GM21447 (cell line): ENCODE data around the gene PDXP.
A peak's percentile ranks its signal among the peaks of the same experiment; 100 is the strongest.
"Not testable (repeated sequence)": the region's sequence is repeated elsewhere in the genome, so short reads cannot be mapped to it uniquely, and the experiment has no call there.

Experiments
- ATAC-seq: cut with Tn5 transposase; IDR thresholded peaks from one replicate; pipeline ENCODE4 v1.9.1; 2021; ENCODE audit not compliant: unreplicated experiment

The PDXP gene

DNA sequence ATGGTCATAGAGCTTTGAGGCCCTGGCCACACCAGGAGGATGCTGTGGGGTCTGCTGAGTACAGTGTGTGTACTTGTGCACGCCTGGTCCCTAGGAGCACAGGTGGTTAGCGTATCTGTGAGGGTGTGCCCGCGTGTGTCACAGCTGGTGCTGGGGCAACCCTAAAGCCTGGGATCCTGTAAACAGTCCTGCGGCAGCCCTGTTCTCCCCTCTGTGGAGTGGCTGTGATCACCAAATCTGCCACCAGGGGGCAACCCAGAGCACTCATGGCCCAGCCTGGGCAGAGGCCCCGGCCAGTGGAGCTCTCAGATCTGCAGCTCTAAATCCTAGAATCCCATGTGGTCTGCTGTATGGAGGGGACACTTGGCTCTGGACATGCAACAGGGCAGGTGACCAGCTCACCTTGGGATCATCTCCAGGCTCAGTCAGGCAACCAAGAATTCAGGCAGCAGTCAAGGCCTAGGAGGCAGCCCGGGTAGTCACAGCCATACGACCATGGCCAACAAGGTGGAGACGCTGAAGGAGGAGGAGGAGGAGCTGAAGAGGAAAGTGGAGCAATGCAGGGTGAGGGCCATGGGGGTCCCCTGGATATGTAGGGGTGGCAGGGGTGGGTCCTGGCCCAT, 15.2 kb upstream of the PDXP start:
- ATAC-seq = no peak

DNA sequence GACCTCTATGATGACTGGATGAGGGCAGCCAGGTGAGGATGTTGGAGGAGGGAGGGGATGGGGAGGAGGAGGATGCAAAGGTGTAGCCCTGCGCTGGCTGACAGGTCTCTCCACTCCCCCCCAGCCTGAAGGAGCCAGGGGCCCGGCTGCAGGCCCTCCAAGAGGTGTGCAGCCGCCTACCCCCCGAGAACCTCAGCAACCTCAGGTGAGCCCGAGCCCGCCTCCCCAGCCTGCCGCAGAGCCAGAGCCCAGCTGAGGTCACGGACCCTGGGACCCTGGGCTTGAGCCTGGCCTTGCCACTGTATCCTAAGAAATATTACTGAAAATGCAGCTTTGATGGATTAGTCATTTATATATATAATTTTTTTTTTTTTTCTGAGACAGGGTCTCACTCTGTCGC, 11.2 kb upstream of the PDXP start:
- no peak for ATAC-seq

- ATAC-seq = no peak
Observed at GRCh38 chr22:37647928-37648327, 10.6 kb upstream of the PDXP start.

- ATAC-seq = no peak
Observed at GRCh38 chr22:37650463-37651136, 7.9 kb upstream of the PDXP start.

DNA sequence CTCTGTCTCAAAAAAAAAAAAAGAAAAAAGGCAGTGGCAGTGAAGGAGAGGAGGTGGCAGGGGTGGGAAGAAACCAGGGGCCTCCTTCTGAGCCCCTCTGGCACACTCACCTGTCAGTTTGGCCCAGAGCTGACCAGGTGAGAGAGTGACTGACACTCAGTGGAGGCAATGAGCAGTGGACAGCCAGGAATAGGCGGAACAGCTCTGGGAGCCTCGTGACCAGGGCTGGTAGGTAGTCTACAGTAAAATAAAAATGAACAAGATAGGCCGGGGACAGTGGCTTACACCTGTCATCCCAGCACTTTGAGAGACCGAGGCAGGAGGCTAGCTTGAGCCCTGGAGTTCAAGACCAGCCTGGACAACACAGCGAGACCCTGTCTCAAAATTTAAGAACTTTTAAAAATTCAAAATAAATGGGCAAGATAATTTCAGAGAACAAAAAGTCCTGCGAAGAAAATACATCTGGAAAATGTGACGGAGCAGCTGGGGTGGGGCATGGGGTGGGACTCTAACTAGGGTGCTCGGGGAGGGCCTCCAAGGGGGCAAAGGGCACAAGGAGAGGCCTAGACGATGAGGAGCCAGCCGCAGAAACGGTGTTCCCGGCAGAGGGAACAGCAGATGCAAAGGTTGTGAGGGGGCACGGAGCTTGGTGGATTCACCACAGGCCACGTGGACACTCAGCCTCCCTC, 3.8 kb upstream of the PDXP start:
- no peak for ATAC-seq

DNA sequence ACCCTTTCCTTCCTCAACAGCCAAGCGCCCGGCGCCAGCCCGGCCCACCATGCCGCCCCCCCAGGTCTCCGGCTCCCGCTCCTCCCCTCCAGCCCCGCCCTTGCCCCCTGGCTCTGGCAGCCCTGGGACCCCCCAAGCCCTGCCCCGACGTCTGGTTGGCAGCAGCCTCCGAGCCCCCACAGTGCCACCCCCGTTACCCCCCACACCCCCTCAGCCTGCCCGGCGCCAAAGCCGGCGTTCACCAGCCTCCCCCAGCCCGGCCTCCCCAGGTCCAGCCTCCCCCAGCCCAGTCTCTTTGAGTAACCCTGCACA, 3.3 kb upstream of the PDXP start:
- no peak for ATAC-seq

DNA sequence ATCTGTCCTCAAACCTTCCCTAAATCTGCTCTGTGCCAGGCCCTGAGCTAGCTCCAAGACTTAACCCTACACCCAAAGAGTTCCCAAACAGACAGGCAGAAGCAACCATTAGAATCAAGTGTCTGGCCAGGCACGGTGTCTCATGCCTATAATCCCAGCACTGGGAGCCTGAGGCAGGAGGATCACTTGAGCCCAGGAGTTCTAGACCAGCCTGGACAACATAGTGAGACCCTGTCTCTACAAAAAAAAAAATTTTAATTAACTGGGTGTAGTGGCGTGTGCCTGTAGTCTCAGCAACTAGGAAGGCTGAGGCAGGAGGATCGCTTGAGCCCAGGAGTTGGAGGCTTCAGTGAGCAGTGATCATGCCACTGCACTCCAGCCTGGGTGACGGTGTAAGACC, 1.9 kb upstream of the PDXP start:
- ATAC-seq = not testable (repeated sequence)

DNA sequence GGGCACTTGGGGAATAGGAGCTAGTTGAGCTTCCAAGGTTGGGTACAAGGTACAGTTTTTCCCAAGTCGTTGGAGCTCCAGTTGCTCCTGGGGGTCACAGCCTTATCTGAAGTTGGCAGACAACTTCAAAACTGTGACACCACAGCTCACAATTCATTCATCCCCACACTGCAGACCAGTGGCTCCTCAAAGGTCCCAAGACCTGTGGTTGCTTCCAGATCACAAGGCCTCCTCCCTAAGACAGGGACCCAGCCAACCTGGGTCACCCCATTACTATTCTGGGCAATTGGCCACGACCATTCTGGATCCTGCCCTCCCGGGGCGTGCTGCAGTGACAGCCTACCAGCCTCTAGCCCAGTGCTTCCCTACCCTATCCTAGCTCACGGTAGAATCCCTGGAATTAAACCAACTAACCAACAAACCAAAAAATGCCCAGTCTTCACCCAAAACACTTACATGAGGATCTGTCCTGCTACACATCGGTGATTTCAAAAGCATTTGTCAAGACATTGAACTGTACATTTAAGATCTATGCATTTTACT, 862 bp upstream of the PDXP start:
- ATAC-seq = no peak

DNA sequence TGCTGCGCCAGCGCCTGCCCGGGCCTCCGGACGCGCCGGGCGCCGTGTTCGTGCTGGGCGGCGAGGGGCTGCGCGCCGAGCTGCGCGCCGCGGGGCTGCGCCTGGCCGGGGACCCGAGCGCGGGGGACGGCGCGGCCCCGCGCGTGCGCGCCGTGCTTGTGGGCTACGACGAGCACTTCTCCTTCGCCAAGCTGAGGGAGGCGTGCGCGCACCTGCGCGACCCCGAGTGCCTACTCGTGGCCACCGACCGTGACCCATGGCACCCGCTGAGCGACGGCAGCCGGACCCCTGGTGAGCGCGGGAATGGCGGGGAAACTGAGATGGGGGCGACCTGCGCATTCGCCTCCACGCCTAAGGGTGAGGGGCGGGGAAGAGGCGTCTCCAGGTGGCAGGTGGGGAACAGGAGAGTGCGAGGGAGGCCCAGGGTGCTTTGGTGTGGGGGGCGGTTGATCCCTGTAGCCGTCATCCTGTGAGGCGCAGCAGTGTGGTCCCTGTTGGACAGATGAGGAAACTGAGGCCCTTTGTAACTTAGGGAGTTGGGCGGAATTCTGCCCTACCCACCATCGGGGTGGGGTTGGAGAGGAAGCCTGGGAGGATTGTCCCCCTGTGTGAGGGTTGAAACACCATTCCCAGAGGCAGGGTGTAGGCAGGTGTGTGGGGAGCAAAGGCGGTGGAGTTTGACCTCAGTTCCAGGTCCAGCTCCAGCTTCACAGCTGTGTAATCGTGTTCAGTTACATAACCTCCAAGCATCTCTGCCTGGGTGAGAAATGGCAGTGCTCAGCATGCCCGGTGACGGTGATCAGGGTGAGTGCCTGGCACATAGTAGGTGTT, 758 bp downstream of the PDXP start:
- ATAC-seq = peak; percentile 3

DNA sequence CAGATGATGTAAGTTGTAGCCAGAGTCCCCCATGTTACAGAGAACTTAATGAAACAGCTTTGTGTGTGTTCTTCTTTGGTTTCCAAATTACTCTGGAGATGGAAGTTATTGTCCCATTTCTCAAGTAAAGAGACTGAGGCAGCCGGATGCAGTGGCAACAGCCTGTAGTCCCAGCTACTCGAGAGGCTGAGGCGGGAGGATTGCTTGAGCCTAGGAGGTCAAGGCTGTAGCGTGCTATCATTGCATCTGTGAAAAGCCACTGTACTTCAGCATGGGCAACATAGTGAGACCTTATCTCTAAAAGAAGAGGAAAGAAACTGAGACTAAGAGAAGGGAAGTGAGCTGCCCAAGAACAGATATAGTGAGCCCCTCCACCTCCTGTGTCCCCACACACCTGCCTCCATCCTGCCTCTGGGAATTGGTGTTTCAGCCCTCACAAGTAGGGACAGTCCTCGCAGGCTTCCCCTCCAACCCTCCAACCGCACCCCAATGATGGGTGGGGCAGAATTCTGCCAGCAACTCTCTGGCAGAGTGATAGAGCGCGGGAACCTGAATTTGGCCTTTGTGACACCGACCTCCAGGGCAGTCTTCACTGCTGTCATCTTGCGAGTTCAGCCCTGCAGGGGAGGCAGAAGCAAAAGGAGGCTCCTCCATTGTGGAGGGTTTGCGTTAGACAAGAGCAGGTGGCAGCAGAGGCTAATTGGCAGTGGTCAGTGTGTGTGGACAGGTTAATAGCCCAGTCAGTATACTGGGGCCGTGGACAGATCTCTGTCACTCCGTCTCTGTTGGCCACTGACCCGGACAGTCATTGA, 1.6 kb downstream of the PDXP start:
- ATAC-seq = no peak

GRCh38 chr22:37660709-37661045, 2.2 kb downstream of the PDXP start:
- ATAC-seq = no peak

DNA sequence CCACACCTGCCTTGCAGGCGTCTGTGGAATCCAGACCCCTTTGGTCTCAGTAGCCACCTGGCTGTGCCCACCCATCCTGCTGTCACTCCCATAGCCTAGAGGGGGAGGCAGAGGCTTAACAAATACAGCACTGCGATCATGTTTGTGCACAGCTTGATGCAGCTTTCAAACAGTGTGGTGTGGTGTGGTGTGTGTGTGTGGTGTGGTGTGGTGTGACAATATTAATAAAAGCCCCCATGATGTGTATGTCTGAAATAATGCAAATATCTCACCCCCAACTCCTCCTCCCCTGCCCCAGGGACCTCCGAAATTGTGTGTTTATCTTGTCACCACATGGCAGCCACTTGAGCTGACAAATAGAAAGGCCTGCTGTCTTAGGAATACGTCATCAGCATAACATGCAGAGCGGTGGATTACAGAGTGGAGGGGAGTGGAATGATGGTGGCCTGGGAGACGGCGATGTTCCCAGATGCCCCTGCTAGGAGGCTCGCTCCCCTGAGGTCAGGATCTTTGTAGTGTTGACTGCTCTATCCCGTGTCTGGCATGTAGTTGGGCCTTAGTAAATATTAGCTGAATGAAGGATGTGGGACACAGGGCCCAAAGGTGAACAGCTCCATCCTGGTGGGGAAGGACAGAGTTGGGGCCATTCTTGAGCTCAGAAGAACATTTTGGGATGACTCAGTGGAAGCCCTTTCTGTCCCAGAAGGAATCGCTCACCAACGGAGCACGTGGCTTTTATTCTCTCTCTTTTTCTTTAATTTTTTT, 2.8 kb downstream of the PDXP start:
- no peak for ATAC-seq

DNA sequence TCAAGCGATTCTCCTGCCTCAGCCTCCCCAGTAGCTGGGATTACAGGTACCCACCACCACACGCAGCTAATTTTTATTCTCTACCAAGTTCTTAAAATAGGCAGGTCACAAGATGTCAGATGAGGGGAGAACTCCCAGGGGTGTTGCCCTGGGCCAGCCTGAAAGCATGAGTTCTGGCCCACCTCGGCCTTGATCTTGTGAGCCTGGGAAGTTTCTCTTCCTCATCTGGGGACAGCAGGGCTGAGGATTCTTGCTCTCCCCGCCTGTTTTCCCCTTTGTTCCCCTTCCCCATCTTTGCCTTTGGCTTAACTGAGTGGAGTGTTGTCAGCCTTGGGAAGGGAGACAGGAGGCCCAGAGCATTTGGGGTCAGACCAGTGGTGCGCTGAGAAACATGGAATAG, 3.5 kb downstream of the PDXP start:
- no peak for ATAC-seq

GRCh38 chr22:37663521-37664140, 5.1 kb downstream of the PDXP start:
- ATAC-seq = no peak

- ATAC-seq = no peak
Observed at GRCh38 chr22:37664249-37665101, 6.0 kb downstream of the PDXP start.

- ATAC-seq = no peak
Observed at GRCh38 chr22:37665487-37665886, 7.0 kb downstream of the PDXP start.

- ATAC-seq = no peak
Observed at GRCh38 chr22:37669586-37669985, 11.1 kb downstream of the PDXP start.

DNA sequence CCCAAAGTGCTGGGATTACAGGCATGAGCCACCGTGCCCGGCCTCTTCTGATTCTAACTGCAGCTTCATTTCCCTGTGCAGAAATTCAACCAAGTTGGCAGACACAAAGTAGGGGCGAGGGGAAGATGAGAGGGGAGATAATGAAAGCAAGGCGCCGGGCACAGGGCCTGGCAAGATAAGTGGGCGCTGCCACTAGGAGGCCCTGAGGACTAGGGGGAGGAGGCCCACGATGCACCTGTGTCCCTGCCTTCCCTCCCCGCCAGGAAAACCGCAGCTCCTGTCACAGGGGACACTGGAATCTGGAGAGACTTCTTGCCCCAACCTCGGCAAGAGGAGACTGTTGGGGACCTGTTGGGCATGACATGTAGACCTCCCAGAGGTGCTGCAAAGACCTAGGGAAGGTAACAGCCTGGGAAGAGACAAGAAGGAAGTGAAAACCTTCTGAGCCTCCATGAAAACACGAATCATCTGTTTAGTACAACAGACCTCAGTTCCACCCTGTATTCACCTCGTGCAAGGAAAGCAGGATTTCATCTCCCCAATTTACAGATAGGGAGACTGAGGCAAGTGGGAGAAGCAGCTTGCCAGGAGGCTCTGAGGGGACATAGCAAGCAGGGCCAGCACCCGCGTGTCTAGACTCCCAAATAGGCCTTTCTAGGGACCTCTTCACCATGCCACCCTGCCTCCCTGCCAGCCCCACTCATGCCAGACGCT, 13.8 kb downstream of the PDXP start:
- no peak for ATAC-seq
